ENCODE data around the gene ARSG.

- TF ChIP-seq CTCF (IDR thresholded peaks at IDR 0.05; ENCODE audit: low read depth, low read length) (no peak), POLR2A (IDR thresholded peaks at IDR 0.05; ENCODE audit: extremely low read depth, insufficient read length) (no peak), MAX (IDR thresholded peaks at IDR 0.05; ENCODE audit: low read depth, low read length) (no peak)
Observed at GRCh38 chr17:68320943-68321555, 29.8 kb downstream of the ARSG start.
